Measurements from ENCODE around the gene SLC29A3.
"Not testable (repeated sequence)": the region's sequence is repeated elsewhere in the genome, so short reads cannot be mapped to it uniquely, and the experiment has no call there.

The SLC29A3 gene

GRCh38 chr10:71296086-71296485, 23.0 kb upstream of the SLC29A3 start:
- H3K27me3 ChIP-seq (ENCODE audit: insufficient read depth, insufficient read length) = no peaks in the 10 kb centered on the region
- H3K4me3 ChIP-seq (ENCODE audit: insufficient read length, low read depth) = no peak overlapping the region
- no peaks in the 10 kb centered on the region for H3K9me3 ChIP-seq (ENCODE audit: insufficient read depth, low read length)
- no peak overlapping the region for H3K9ac ChIP-seq (ENCODE audit: insufficient read length, low read depth)
- TF ChIP-seq YY1 (IDR thresholded peaks at IDR 0.05; ENCODE audit: insufficient read depth, insufficient read length) (no peak), ZNF274 (IDR thresholded peaks at IDR 0.05; ENCODE audit: low read depth, low read length) (no peak), SUZ12 (IDR thresholded peaks at IDR 0.05; ENCODE audit: extremely low read depth, insufficient read depth, insufficient read length) (no peak)
- H3K36me3 ChIP-seq (ENCODE audit: insufficient read depth, insufficient read length, low read length) = peaks cover 80% of the 10 kb centered on the region
- no peak for DNase-seq (ENCODE audit: low read depth, low spot score)
- no peaks in the 10 kb centered on the region for H3K4me1 ChIP-seq (ENCODE audit: insufficient read depth, insufficient read length)

GRCh38 chr10:71296811-71297210, 22.2 kb upstream of the SLC29A3 start:
- not testable (repeated sequence) for H3K9me3 ChIP-seq (ENCODE audit: insufficient read depth, low read length); H3K9ac ChIP-seq (ENCODE audit: insufficient read length, low read depth); DNase-seq (ENCODE audit: low read depth, low spot score); H3K27me3 ChIP-seq (ENCODE audit: insufficient read depth, insufficient read length); H3K4me1 ChIP-seq (ENCODE audit: insufficient read depth, insufficient read length); H3K4me3 ChIP-seq (ENCODE audit: insufficient read length, low read depth)
- H3K36me3 ChIP-seq (ENCODE audit: insufficient read depth, insufficient read length, low read length) = peaks cover 73% of the 10 kb centered on the region

GRCh38 chr10:71297343-71297742, 21.7 kb upstream of the SLC29A3 start:
- TF ChIP-seq SUZ12 (IDR thresholded peaks at IDR 0.05; ENCODE audit: extremely low read depth, insufficient read depth, insufficient read length) (no peak), YY1 (IDR thresholded peaks at IDR 0.05; ENCODE audit: insufficient read depth, insufficient read length) (no peak), ZNF274 (IDR thresholded peaks at IDR 0.05; ENCODE audit: low read depth, low read length) (no peak)
- H3K36me3 ChIP-seq (ENCODE audit: insufficient read depth, insufficient read length, low read length) = peaks cover 68% of the 10 kb centered on the region

GRCh38 chr10:71299071-71299785, 19.8 kb upstream of the SLC29A3 start:
- Histone ChIP-seq H3K4me1 (ENCODE audit: insufficient read depth, insufficient read length) (no peaks in the 10 kb centered on the region), H3K9ac (ENCODE audit: insufficient read length, low read depth) (no peak overlapping the region), H3K27me3 (ENCODE audit: insufficient read depth, insufficient read length) (no peaks in the 10 kb centered on the region), H3K36me3 (ENCODE audit: insufficient read depth, insufficient read length, low read length) (peaks cover 53% of the 10 kb centered on the region), H3K4me3 (ENCODE audit: insufficient read length, low read depth) (no peak overlapping the region), H3K9me3 (ENCODE audit: insufficient read depth, low read length) (no peaks in the 10 kb centered on the region)
- TF ChIP-seq SUZ12 (IDR thresholded peaks at IDR 0.05; ENCODE audit: extremely low read depth, insufficient read depth, insufficient read length) (no peak), YY1 (IDR thresholded peaks at IDR 0.05; ENCODE audit: insufficient read depth, insufficient read length) (no peak), ZNF274 (IDR thresholded peaks at IDR 0.05; ENCODE audit: low read depth, low read length) (no peak)
- DNase-seq (ENCODE audit: low read depth, low spot score) = no peak

More at GRCh38 chr10:71297343-71297742, 21.7 kb upstream of the SLC29A3 start:
- DNase-seq (ENCODE audit: low read depth, low spot score) = no peak
- H3K4me1 ChIP-seq (ENCODE audit: insufficient read depth, insufficient read length) = no peaks in the 10 kb centered on the region
- no peaks in the 10 kb centered on the region for H3K9me3 ChIP-seq (ENCODE audit: insufficient read depth, low read length)
- no peaks in the 10 kb centered on the region for H3K27me3 ChIP-seq (ENCODE audit: insufficient read depth, insufficient read length)
- H3K9ac ChIP-seq (ENCODE audit: insufficient read length, low read depth) = no peak overlapping the region
- H3K4me3 ChIP-seq (ENCODE audit: insufficient read length, low read depth) = no peak overlapping the region

DNA sequence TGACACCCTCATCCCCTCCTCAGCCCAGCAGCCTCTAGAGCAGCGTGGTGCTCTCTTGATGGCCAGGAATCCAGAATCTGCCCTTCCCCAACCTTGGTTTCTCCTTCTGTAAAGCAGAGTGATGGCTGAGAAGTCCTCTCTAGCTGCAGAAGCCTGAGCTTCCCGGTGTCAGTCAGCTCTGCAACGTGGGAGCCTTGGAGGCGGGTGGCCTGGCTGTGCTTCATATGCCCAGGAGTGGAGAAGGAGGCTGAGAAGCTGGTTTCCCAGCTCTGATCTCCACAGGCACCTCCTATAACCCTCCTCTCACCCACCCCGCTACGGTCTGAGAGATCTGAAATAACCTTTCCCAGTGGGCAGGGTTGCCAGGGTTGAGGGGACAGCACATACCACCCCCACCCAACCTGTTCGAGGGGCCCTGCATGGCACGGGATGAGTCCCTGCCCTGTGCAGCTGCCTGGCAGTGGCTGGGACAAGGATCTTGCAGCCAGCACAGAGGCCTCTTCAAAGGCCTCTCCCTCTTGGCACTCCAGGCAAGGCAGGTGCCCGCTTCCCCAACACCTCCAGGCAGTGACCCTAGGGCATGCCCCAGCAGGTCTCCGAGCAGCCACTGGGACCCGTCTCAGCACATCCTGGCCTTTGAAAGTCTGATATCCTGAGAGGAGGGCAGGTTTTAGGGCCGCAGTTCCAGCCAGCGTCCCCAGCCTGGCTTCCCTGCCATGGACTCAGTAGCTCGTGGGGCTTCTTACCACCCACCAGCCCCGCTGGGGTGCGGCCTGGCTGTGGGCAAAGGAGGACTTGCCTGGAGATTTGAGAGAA, 18.3 kb upstream of the SLC29A3 start:
- no peaks in the 10 kb centered on the region for H3K4me1 ChIP-seq (ENCODE audit: insufficient read depth, insufficient read length)

DNA sequence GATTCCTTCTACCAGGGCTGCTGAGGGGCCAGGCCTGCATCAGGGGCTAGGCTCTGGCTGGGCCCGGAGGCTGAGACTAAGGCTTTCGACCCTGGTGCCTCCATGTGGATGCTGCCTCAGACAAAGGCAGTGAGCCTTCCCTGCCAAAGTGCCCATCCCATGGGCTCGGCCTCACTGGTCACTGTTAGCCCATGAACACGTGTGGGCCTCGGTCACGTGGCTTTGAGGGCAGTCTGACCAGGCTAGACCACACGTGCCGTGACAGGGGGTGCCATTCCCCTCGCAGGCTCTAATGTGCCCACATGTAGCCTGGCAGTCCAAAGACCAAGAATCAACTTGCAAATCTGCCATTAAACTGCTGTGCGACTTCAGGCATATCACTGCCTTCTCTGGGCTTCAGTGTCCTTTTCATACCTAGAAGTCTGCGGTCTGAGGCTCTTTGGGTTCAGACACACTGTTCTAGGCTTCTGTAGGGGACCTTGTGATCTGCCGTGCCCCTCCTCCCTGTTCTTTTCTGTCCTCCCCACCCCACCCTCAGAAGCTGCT, 17.6 kb upstream of the SLC29A3 start:
- no peak overlapping the region for H3K9ac ChIP-seq (ENCODE audit: insufficient read length, low read depth)
- no peak for TF ChIP-seq SUZ12 (IDR thresholded peaks at IDR 0.05; ENCODE audit: extremely low read depth, insufficient read depth, insufficient read length)
- TF ChIP-seq ZNF274 (IDR thresholded peaks at IDR 0.05; ENCODE audit: low read depth, low read length) = no peak
- peaks cover 33% of the 10 kb centered on the region for H3K36me3 ChIP-seq (ENCODE audit: insufficient read depth, insufficient read length, low read length)
- H3K27me3 ChIP-seq (ENCODE audit: insufficient read depth, insufficient read length) = no peaks in the 10 kb centered on the region
- no peaks in the 10 kb centered on the region for H3K9me3 ChIP-seq (ENCODE audit: insufficient read depth, low read length)
- no peak for DNase-seq (ENCODE audit: low read depth, low spot score)
- H3K4me3 ChIP-seq (ENCODE audit: insufficient read length, low read depth) = no peak overlapping the region
- no peaks in the 10 kb centered on the region for H3K4me1 ChIP-seq (ENCODE audit: insufficient read depth, insufficient read length)

More for the DNA sequence above, 18.3 kb upstream of the SLC29A3 start:
- no peaks in the 10 kb centered on the region for H3K27me3 ChIP-seq (ENCODE audit: insufficient read depth, insufficient read length)
- TF ChIP-seq SUZ12 (IDR thresholded peaks at IDR 0.05; ENCODE audit: extremely low read depth, insufficient read depth, insufficient read length) (no peak), YY1 (IDR thresholded peaks at IDR 0.05; ENCODE audit: insufficient read depth, insufficient read length) (no peak), ZNF274 (IDR thresholded peaks at IDR 0.05; ENCODE audit: low read depth, low read length) (no peak)
- no peaks in the 10 kb centered on the region for H3K9me3 ChIP-seq (ENCODE audit: insufficient read depth, low read length)
- no peak overlapping the region for H3K4me3 ChIP-seq (ENCODE audit: insufficient read length, low read depth)
- no peak overlapping the region for H3K9ac ChIP-seq (ENCODE audit: insufficient read length, low read depth)
- peaks cover 39% of the 10 kb centered on the region for H3K36me3 ChIP-seq (ENCODE audit: insufficient read depth, insufficient read length, low read length)
- DNase-seq (ENCODE audit: low read depth, low spot score) = no peak

DNA sequence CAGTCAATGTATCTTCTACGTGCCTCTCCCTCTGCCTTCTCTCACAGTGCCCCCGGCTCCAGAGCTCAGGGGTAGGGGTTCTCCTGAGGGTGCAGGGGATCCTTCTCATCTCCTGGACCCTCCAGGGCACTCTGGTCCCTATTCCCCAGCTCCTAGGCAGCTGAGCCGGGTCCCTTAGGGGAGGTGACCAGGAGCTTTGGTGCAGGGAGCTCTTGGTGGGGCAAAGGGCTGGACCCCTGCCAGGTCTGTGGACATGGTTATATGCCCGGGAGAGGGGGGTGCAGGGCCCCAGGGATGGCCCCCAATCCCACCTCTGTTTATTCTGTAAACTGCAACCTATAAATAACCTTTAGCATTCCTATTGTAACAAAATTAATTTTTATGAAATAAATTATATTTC, 16.6 kb upstream of the SLC29A3 start:
- DNase-seq (ENCODE audit: low read depth, low spot score) = no peak
- H3K27me3 ChIP-seq (ENCODE audit: insufficient read depth, insufficient read length) = no peaks in the 10 kb centered on the region
- no peaks in the 10 kb centered on the region for H3K9me3 ChIP-seq (ENCODE audit: insufficient read depth, low read length)
- H3K4me3 ChIP-seq (ENCODE audit: insufficient read length, low read depth) = no peak overlapping the region
- TF ChIP-seq ZNF274 (IDR thresholded peaks at IDR 0.05; ENCODE audit: low read depth, low read length) = no peak
- no peak for TF ChIP-seq SUZ12 (IDR thresholded peaks at IDR 0.05; ENCODE audit: extremely low read depth, insufficient read depth, insufficient read length)
- no peak for TF ChIP-seq YY1 (IDR thresholded peaks at IDR 0.05; ENCODE audit: insufficient read depth, insufficient read length)
- peaks cover 25% of the 10 kb centered on the region for H3K36me3 ChIP-seq (ENCODE audit: insufficient read depth, insufficient read length, low read length)
- no peaks in the 10 kb centered on the region for H3K4me1 ChIP-seq (ENCODE audit: insufficient read depth, insufficient read length)
- no peak overlapping the region for H3K9ac ChIP-seq (ENCODE audit: insufficient read length, low read depth)
